NCI-H82 (cell line): ENCODE measurements around the gene KCNK5.

ENCODE experiments used
- DNase-seq: peaks from one replicate; lab custom pipeline; 2025; lab: John Stamatoyannopoulos, UW

Gene KCNK5

DNA sequence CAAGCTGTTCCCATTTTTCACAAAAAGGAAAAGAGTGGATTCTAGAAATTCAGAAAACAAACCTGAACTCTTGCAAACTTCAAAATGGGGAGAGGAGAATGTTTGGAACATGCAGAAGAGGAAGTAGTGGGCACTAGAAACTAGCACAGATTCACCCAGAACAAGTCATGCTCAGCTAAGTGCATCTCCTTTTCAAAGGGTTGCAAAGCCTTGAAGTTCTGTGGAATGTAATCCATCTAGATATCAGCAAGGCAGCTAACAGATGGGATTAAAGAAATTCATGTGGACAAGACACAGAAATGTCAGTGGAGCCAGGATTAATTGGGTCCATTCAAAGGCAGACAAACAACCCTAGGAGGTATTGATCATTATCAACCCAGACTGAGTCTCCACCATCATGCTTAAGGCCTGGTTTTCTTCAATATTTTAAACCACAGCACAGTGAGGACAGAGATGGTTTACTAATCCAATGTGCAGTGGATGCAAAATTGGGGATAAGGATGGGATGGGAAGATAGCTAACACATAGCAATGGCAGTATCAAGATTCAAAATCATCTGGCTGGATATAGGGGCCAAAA lies 31.3 kb downstream of the KCNK5 start:
- peak; percentile 40 for DNase-seq

GRCh38 chr6:39197521-39197920 lies 31.8 kb downstream of the KCNK5 start:
- DNase-seq, result no peak

DNA sequence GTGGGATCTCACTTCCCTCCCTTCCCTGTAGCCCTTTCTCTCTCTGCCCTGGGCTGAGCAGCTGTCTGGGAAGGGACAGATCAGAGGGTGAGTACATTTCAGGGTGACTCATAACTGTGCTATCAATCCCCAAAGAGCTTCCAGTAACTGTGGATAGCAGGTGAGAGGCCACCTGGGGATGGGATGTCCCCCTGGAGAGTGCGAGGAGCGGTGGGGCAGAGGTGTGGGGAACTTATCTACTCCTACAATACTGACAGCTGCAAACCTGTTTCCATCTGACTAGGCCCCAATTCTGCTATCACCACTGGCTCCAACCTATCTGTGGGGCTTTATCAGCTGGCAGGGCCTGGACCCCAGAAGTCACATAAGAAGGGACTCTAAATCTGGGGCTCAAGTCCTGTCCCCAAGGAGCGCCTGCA lies 32.6 kb downstream of the KCNK5 start:
- no peak for DNase-seq

DNA sequence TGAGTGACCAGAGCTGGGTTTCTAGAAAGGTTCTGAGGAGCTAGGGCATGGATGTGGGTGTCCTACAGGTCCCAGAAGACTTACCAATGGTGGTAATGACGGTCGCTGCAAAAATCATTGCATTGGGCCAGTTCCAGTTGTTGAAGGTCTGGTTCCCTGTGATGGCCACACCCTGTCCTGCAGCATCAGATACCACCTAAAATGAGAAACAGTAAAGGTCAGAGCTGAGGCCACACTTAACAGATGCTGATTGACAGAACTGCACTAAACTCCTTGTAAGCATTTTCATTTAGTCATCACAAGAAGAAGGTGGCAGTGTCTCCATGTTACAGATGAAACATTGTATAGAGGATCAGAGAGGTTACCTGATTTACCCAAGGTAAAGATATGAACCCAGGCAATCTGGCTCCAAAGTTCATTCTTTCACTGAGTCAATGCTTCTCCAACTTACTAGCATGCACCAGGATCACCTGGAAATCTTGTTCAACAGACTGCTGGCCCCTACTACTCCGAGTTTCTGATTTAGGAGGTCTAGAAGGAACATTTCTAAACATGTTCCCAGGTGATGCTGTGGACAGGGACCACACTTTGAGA lies 33.4 kb downstream of the KCNK5 start:
- DNase-seq, result no peak

- no peak for DNase-seq
These were observed 34.8 kb downstream of the KCNK5 start for GRCh38 chr6:39194466-39194865.

GRCh38 chr6:39193201-39193791 lies 36.0 kb downstream of the KCNK5 start:
- DNase-seq, result peak; percentile 93

DNA sequence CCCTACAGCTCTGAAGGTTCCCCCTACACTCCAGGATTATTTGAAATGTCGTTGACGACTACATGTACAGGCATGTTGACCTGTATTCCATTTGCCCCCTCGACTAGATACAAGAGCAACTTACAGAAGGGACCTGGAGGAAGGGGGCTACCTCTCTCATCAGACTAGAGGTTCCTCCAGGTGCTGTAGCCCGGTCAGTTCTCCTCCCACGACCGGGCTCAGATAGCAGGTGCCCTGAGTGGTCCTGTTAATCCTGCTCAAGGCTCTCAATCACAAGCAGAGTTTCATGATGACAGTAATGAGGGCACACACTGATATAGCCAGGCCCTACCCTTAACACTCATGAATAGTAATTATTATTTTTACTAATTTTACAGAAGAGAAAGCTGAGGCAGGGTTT lies 36.5 kb downstream of the KCNK5 start:
- DNase-seq, result peak; percentile 39

DNA sequence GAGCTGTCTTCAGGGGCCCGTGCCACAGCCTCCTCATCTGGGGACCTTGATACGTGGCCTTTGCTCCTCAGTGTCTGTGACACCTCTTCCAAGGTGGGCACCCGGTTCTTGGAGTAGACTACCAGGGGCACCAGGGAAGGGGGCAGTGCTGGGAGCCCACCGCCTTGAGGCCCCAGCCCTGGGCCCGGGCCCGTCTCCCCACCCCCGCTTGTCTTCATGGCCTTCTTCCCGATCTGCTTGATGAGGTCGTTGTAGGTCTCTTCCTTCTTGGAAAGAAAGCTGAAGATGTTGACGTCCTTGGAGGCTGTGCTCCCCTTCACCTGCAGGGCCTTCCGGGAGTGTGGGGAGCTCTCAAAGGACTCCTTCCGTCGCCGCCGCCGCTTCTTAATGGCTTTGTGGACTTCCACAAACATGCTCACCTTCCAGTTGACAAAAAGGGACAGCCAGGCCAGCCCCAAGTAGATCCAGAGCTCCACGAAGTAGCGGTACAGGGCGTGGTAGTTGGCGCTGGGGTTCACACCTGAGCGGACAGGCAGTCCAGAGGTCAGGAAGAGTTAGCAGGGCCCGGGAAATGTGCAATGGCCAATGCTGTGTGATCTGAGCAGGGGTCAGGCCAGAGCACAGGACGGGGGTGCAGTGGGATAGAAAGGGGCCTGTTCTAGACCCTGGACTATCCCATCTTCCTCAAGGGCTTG lies 37.9 kb downstream of the KCNK5 start:
- no peak for DNase-seq

DNA sequence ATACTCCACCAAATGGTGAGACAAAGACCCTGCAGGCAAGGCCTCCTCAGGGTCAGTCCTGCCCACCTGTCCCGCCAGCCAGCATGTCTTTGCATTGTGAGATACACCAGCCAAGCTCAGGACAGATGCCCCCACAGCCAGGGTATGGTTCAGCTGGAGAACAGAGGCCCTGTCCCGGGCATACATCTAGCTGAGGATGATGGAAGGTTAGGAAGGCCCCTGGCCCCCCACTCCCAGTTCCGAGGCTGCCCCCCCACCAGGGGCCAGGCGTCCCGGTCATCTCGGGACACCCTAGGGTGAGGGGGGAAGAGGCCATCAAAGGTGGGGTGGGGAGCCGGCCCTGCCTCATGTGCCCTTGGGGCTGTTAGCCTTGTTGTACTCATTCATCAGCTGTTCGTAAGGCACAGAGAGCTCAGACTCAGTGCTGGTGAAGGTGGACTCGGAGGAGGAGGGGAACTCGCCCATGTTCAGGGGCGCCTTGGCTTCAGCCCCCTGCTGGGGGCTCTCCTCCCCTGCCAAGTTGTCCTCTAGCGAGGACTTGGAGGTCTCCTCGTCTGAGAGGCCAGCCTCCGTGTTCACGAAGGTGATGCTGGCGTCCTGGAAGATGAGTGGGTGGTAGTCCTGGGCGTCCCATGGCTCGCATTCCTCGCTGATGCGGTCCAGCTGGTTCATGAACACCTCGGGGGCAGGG lies 38.6 kb downstream of the KCNK5 start:
- no peak for DNase-seq

GRCh38 chr6:39189915-39190544 lies 39.2 kb downstream of the KCNK5 start:
- peak; percentile 74 for DNase-seq

- no peak for DNase-seq
These were observed 40.1 kb downstream of the KCNK5 start for GRCh38 chr6:39189131-39189530.

- no peak for DNase-seq
These were observed 40.7 kb downstream of the KCNK5 start for GRCh38 chr6:39188571-39188970.

- DNase-seq, result no peak
These were observed 41.2 kb downstream of the KCNK5 start for GRCh38 chr6:39188098-39188450.

DNA sequence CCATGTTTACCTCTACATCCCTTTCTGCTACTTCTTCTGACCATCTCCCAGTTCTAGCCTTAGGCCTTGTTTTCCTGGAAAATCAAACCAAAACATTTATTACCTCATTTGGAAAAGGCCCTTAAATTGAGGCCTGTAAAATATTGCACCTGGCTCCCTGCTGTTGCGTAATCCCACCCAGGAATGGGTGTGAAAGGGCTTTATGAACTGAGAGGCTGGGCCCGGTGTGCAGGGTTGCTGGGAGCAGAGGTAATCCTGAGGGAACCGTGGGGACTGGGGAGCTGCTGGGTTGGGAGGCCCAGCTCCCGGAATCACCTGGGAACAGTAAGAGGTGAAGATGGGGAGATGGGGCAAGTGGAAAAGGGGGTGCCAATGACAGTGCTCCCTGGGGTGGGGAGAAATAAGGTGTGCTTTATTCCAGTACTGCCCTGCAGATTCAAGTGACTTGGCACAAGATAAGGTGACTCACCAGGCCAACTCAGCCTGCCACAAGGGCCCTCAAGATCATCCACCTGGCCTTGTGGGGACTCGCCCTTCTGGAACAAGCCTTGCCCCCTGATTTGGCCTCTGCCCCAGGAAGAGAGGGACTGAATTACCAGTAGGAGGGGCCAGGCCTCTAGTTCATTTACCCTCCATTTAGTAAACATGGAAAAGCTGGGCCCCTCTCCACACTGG lies 44.2 kb downstream of the KCNK5 start:
- no peak for DNase-seq

- DNase-seq, result no peak
These were observed 46.7 kb downstream of the KCNK5 start for GRCh38 chr6:39182604-39183003.

GRCh38 chr6:39181826-39182225 lies 47.4 kb downstream of the KCNK5 start:
- no peak for DNase-seq

GRCh38 chr6:39181333-39181732 lies 47.9 kb downstream of the KCNK5 start:
- no peak for DNase-seq

DNA sequence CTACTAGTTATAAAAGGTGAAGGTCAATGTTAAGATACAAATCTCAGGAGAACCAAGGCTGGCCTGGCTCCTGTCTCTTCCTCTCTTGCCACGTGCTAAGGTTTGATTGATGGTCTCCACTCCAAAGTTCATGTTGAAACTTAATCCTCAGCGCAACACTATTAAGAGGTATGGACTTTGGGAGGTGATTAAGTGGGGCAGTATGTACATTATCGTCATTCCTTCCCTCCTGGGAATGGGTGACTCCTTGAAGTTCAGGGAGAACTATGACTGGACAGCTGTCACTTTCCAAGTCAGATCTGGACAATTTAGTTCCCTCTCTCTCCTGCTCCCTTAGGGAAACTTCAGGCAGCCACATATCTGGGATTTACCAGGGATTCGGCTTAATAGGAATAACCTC lies 50.5 kb downstream of the KCNK5 start:
- DNase-seq, result peak; percentile 20

GRCh38 chr6:39178235-39178634 lies 51.0 kb downstream of the KCNK5 start:
- DNase-seq, result no peak

GRCh38 chr6:39177130-39177529 lies 52.1 kb downstream of the KCNK5 start:
- no peak for DNase-seq

DNA sequence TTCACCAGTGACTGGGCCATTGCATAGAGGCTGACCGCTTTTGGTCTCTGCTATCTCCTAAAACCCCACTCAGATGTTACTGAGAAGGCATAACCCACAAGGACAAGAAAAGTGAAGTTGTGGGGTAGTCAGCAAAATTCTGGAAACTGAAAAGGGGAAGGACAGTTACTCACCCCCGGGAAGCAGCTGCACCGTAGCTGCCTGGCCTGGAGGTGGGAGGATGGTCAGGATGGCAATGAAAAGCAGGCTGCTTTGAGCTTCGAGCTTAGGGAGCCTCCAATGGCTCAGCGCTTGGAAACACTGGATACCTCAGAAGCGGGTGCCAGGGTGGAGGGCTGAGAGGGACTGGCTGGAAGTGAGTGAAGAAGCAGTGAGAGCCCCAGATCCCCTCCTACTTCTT lies 56.0 kb downstream of the KCNK5 start:
- no peak for DNase-seq

DNA sequence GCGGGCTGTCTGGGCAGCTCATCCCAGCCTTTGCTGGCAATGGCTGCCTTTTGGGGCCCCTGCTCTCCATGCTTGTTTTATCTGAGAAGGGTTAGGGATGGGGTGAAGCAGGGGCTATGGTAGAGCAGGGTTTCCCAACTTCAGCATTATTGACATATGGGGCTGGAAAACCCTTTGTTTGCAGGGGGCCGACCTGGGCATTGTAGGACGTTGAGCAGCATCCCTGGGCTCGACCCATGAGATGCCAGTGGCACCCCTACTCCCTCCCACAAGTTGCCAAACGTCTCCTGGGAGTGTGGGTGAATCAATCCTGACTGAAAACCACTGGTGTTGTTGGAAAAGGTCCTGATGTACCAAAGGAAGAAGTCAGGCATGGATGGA lies 56.9 kb downstream of the KCNK5 start:
- DNase-seq, result no peak
